ENCODE measurements around the gene GRB2.
A peak's percentile ranks its signal among the peaks of the same experiment; 100 is the strongest.
"Not testable (repeated sequence)": the region's sequence is repeated elsewhere in the genome, so short reads cannot be mapped to it uniquely, and the experiment has no call there.

GRB2 gene

DNA sequence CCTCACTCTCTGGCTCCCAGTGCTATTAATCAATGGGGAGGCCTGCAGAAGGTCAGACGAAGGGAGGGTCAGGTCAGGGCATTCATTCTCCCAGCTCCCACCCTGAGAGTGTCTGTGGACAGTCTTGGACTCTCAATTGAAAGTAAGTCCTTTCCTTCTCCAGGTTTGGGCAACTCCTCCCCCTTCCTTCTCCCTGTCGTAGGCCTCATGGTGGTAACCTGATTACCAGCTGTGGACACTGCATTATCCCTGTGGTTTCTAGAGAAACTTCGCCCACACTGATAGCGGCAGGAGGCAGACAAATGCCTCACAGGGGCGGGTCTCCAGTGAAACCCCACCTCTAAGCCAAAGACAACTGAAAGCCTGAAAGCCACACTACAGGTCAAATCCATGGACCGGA is 58.6 kb downstream of the GRB2 start:
- H3K9me3 ChIP-seq (ENCODE audit: insufficient read depth, low read length): no peaks in the 10 kb centered on the region
- peak overlapping the region; percentile 23 for H3K9ac ChIP-seq (ENCODE audit: insufficient read length, low read depth)
- peaks cover 19% of the 10 kb centered on the region for H3K4me1 ChIP-seq (ENCODE audit: insufficient read depth, insufficient read length)
- no peaks in the 10 kb centered on the region for H3K36me3 ChIP-seq (ENCODE audit: insufficient read depth, insufficient read length, low read length)
- H3K27me3 ChIP-seq (ENCODE audit: insufficient read depth, insufficient read length): no peaks in the 10 kb centered on the region
- DNase-seq (ENCODE audit: low read depth, low spot score): no peak
- TF ChIP-seq YY1 (IDR thresholded peaks at IDR 0.05; ENCODE audit: insufficient read depth, insufficient read length) (no peak), SUZ12 (IDR thresholded peaks at IDR 0.05; ENCODE audit: extremely low read depth, insufficient read depth, insufficient read length) (no peak), ZNF274 (IDR thresholded peaks at IDR 0.05; ENCODE audit: low read depth, low read length) (no peak)
- no peak overlapping the region for H3K4me3 ChIP-seq (ENCODE audit: insufficient read length, low read depth)

DNA sequence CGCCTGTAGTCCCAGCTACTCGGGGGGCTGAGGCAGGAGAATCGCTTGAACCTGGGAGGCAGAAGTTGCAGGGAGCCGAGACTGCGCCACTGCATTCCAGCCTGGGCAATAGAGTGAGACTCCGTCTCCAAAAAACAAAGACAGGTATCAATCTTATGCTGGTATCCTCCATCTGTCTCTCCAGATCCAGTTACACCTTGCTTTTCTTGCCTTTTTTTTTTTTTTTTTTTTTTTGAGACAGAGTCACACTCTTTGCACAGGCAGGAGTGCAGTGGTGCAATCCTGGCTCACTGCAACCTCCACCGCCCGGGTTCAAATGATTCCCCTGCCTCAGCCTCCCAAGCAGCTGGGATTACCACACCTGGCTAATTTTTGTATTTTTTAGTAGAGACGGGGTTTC is 59.1 kb downstream of the GRB2 start:
- H3K4me3 ChIP-seq (ENCODE audit: insufficient read length, low read depth); H3K27me3 ChIP-seq (ENCODE audit: insufficient read depth, insufficient read length); H3K36me3 ChIP-seq (ENCODE audit: insufficient read depth, insufficient read length, low read length); DNase-seq (ENCODE audit: low read depth, low spot score); H3K9me3 ChIP-seq (ENCODE audit: insufficient read depth, low read length): not testable (repeated sequence)
- H3K9ac ChIP-seq (ENCODE audit: insufficient read length, low read depth): peak overlapping the region; percentile 23
- H3K4me1 ChIP-seq (ENCODE audit: insufficient read depth, insufficient read length): peaks cover 19% of the 10 kb centered on the region

DNA sequence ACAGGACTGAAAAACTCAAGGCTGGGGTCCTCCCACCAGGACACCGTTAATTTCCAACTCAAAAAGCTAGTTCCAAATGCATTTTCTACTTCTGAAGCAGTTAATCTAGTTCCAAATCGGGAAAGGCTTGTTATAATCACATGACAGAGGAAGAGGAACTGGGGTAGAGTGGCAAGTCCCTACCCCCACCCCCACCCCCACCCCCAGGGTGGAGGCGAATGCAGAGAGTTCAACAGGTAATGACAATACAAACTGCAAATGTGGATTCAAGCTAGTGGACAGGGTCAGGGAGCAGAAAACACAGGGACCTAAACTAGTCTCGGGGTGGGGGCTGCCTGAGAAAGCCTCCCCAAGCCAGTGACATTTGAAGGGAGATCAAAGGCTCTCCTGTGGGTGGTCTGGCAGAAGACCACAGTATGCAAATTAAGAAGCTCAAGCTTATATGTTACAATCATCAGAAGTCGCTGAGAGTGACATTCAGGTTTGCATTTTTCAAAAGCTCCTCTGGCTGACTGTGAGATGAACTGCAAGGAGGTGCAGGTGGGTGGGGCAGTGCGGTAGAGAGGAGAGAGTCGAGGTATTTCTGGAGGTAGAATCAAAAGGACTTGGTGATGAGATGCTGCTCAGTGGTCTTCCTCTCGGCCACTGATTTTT is 59.8 kb downstream of the GRB2 start:
- H3K9me3 ChIP-seq (ENCODE audit: insufficient read depth, low read length): no peaks in the 10 kb centered on the region
- no peak for DNase-seq (ENCODE audit: low read depth, low spot score)
- no peaks in the 10 kb centered on the region for H3K36me3 ChIP-seq (ENCODE audit: insufficient read depth, insufficient read length, low read length)
- peaks cover 17% of the 10 kb centered on the region for H3K4me1 ChIP-seq (ENCODE audit: insufficient read depth, insufficient read length)
- H3K27me3 ChIP-seq (ENCODE audit: insufficient read depth, insufficient read length): no peaks in the 10 kb centered on the region
- TF ChIP-seq YY1 (IDR thresholded peaks at IDR 0.05; ENCODE audit: insufficient read depth, insufficient read length) (no peak), SUZ12 (IDR thresholded peaks at IDR 0.05; ENCODE audit: extremely low read depth, insufficient read depth, insufficient read length) (no peak), ZNF274 (IDR thresholded peaks at IDR 0.05; ENCODE audit: low read depth, low read length) (no peak)
- H3K9ac ChIP-seq (ENCODE audit: insufficient read length, low read depth): peak overlapping the region; percentile 1
- H3K4me3 ChIP-seq (ENCODE audit: insufficient read length, low read depth): peak overlapping the region; percentile 12

- Histone ChIP-seq H3K27me3 (ENCODE audit: insufficient read depth, insufficient read length) (no peaks in the 10 kb centered on the region), H3K9ac (ENCODE audit: insufficient read length, low read depth) (peak overlapping the region; percentile 28), H3K36me3 (ENCODE audit: insufficient read depth, insufficient read length, low read length) (no peaks in the 10 kb centered on the region), H3K4me1 (ENCODE audit: insufficient read depth, insufficient read length) (peaks cover 16% of the 10 kb centered on the region), H3K4me3 (ENCODE audit: insufficient read length, low read depth) (no peak overlapping the region), H3K9me3 (ENCODE audit: insufficient read depth, low read length) (no peaks in the 10 kb centered on the region)
- no peak for DNase-seq (ENCODE audit: low read depth, low spot score)
- TF ChIP-seq YY1 (IDR thresholded peaks at IDR 0.05; ENCODE audit: insufficient read depth, insufficient read length) (no peak), ZNF274 (IDR thresholded peaks at IDR 0.05; ENCODE audit: low read depth, low read length) (no peak), SUZ12 (IDR thresholded peaks at IDR 0.05; ENCODE audit: extremely low read depth, insufficient read depth, insufficient read length) (no peak)
Observed at GRCh38 chr17:75344666-75345065, 60.8 kb downstream of the GRB2 start.

GRCh38 chr17:75342996-75343395 is 62.5 kb downstream of the GRB2 start:
- TF ChIP-seq ZNF274 (IDR thresholded peaks at IDR 0.05; ENCODE audit: low read depth, low read length) (no peak), YY1 (IDR thresholded peaks at IDR 0.05; ENCODE audit: insufficient read depth, insufficient read length) (no peak), SUZ12 (IDR thresholded peaks at IDR 0.05; ENCODE audit: extremely low read depth, insufficient read depth, insufficient read length) (no peak)
- no peak overlapping the region for H3K4me3 ChIP-seq (ENCODE audit: insufficient read length, low read depth)
- no peak for DNase-seq (ENCODE audit: low read depth, low spot score)
- H3K27me3 ChIP-seq (ENCODE audit: insufficient read depth, insufficient read length): no peaks in the 10 kb centered on the region
- H3K36me3 ChIP-seq (ENCODE audit: insufficient read depth, insufficient read length, low read length): no peaks in the 10 kb centered on the region
- H3K9me3 ChIP-seq (ENCODE audit: insufficient read depth, low read length): no peaks in the 10 kb centered on the region
- peaks cover 16% of the 10 kb centered on the region for H3K4me1 ChIP-seq (ENCODE audit: insufficient read depth, insufficient read length)
- no peak overlapping the region for H3K9ac ChIP-seq (ENCODE audit: insufficient read length, low read depth)

- no peak overlapping the region for H3K4me3 ChIP-seq (ENCODE audit: insufficient read length, low read depth)
- no peaks in the 10 kb centered on the region for H3K27me3 ChIP-seq (ENCODE audit: insufficient read depth, insufficient read length)
- no peak for DNase-seq (ENCODE audit: low read depth, low spot score)
- TF ChIP-seq ZNF274 (IDR thresholded peaks at IDR 0.05; ENCODE audit: low read depth, low read length) (no peak), YY1 (IDR thresholded peaks at IDR 0.05; ENCODE audit: insufficient read depth, insufficient read length) (no peak), SUZ12 (IDR thresholded peaks at IDR 0.05; ENCODE audit: extremely low read depth, insufficient read depth, insufficient read length) (no peak)
- H3K36me3 ChIP-seq (ENCODE audit: insufficient read depth, insufficient read length, low read length): no peaks in the 10 kb centered on the region
- H3K4me1 ChIP-seq (ENCODE audit: insufficient read depth, insufficient read length): peaks cover 10% of the 10 kb centered on the region
- no peaks in the 10 kb centered on the region for H3K9me3 ChIP-seq (ENCODE audit: insufficient read depth, low read length)
- H3K9ac ChIP-seq (ENCODE audit: insufficient read length, low read depth): no peak overlapping the region
Observed at GRCh38 chr17:75341784-75342486, 63.5 kb downstream of the GRB2 start.

DNA sequence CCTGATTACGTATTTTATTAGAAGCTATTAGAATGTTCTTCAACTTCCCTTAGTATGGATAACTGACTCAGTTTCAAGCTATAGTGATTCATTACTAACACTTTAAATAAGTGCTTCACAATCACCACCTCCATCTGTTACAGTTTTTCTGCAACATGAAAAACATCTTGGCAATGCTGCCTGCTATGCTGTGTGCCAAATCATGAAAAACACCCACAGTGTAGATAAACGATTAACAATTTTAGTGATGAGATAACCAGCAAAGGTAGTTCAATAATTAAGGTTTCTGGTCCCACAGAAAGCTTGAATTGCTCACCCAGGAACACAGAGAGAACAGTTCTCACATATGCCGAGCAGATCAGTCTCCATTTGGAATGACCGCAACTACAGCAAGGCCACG is 64.8 kb downstream of the GRB2 start:
- no peak overlapping the region for H3K4me3 ChIP-seq (ENCODE audit: insufficient read length, low read depth)
- H3K27me3 ChIP-seq (ENCODE audit: insufficient read depth, insufficient read length): no peaks in the 10 kb centered on the region
- H3K9ac ChIP-seq (ENCODE audit: insufficient read length, low read depth): no peak overlapping the region
- H3K36me3 ChIP-seq (ENCODE audit: insufficient read depth, insufficient read length, low read length): no peaks in the 10 kb centered on the region
- H3K4me1 ChIP-seq (ENCODE audit: insufficient read depth, insufficient read length): peaks cover 6% of the 10 kb centered on the region
- no peaks in the 10 kb centered on the region for H3K9me3 ChIP-seq (ENCODE audit: insufficient read depth, low read length)
- no peak for TF ChIP-seq SUZ12 (IDR thresholded peaks at IDR 0.05; ENCODE audit: extremely low read depth, insufficient read depth, insufficient read length)
- TF ChIP-seq YY1 (IDR thresholded peaks at IDR 0.05; ENCODE audit: insufficient read depth, insufficient read length): no peak
- no peak for TF ChIP-seq ZNF274 (IDR thresholded peaks at IDR 0.05; ENCODE audit: low read depth, low read length)
- no peak for DNase-seq (ENCODE audit: low read depth, low spot score)
